SK-N-SH treated with all-trans-retinoic acid at 6 μM for 48 hours (cell line): Measurements from ENCODE around the gene MALRD1.

Experiments used
- CSDC2 ChIP-seq: fragments of 250-450 bp; sonication (Bioruptor Pico); IDR thresholded peaks from 2 replicates; pipeline ENCODE4 v1.5.0; 2020; ENCODE audit warnings: mild to moderate bottlenecking, moderate library complexity
- CSRNP3 ChIP-seq: fragments of 250-450 bp; sonication (Bioruptor Pico); IDR thresholded peaks from 2 replicates; pipeline ENCODE4 v1.5.1; 2021; ENCODE audit warnings: mild to moderate bottlenecking, moderate library complexity
- PATZ1 ChIP-seq: fragments of 250-450 bp; sonication (Bioruptor Pico); IDR thresholded peaks from 2 replicates; pipeline ENCODE4 v1.8.0; 2020; ENCODE audit warnings: mild to moderate bottlenecking, moderate library complexity, borderline replicate concordance
- POU6F1 ChIP-seq: fragments of 250-450 bp; sonication (Bioruptor Pico); IDR thresholded peaks from 2 replicates; pipeline ENCODE4 v1.8.0; 2021; ENCODE audit warnings: low read depth, mild to moderate bottlenecking, moderate library complexity, borderline replicate concordance
- RARB ChIP-seq: fragments of 250-450 bp; sonication (Bioruptor Pico); IDR thresholded peaks from 2 replicates; pipeline ENCODE4 v1.8.0; 2021; ENCODE audit warnings: mild to moderate bottlenecking, moderate library complexity
- ZFP3 ChIP-seq: fragments of 250-450 bp; sonication (Bioruptor Pico); IDR thresholded peaks from 2 replicates; pipeline ENCODE4 v1.5.0; 2020; ENCODE audit warnings: mild to moderate bottlenecking, moderate library complexity
- ZFP30 ChIP-seq: fragments of 450-650 bp; formaldehyde crosslinking; IDR thresholded peaks from 2 replicates; pipeline ENCODE4 v1.5.0; 2022; ENCODE audit warnings: mild to moderate bottlenecking, moderate library complexity
- ZNF70 ChIP-seq: fragments of 450-650 bp; formaldehyde crosslinking; IDR thresholded peaks from 2 replicates; pipeline ENCODE4 v1.5.0; 2020; ENCODE audit warnings: mild to moderate bottlenecking, moderate library complexity

- TF ChIP-seq CSDC2 (CRISPR knock-in tag) (no peak), ZFP30 (no peak), ZFP3 (CRISPR knock-in tag) (no peak), POU6F1 (CRISPR knock-in tag) (no peak), ZNF70 (CRISPR knock-in tag) (no peak), RARB (CRISPR knock-in tag) (no peak), CSRNP3 (CRISPR knock-in tag) (no peak), PATZ1 (CRISPR knock-in tag) (no peak)
Measured at GRCh38 chr10:19049567-19049966, 966 bp downstream of the MALRD1 start.
